ENCODE measurements around the gene DPEP2NB.

GRCh38 chr16:68046106-68046505 is 30.4 kb upstream of the DPEP2NB start:
- TF ChIP-seq CTCF (IDR thresholded peaks at IDR 0.05): no peak
- TF ChIP-seq POLR2AphosphoS5 (IDR thresholded peaks at IDR 0.05): no peak
- no peak for TF ChIP-seq POLR2A (IDR thresholded peaks at IDR 0.05)
